ENCODE data around the gene SP140L. TPM values are rescaled to one million over a fixed set of nuclear protein-coding genes. Genes with fewer than 3 reads are reported as not detected.
A peak's percentile ranks its signal among the peaks of the same experiment; 100 is the strongest.

The SP140L gene
- total RNA-seq, 1 donor from 2014 or later, result 112 TPM

DNA sequence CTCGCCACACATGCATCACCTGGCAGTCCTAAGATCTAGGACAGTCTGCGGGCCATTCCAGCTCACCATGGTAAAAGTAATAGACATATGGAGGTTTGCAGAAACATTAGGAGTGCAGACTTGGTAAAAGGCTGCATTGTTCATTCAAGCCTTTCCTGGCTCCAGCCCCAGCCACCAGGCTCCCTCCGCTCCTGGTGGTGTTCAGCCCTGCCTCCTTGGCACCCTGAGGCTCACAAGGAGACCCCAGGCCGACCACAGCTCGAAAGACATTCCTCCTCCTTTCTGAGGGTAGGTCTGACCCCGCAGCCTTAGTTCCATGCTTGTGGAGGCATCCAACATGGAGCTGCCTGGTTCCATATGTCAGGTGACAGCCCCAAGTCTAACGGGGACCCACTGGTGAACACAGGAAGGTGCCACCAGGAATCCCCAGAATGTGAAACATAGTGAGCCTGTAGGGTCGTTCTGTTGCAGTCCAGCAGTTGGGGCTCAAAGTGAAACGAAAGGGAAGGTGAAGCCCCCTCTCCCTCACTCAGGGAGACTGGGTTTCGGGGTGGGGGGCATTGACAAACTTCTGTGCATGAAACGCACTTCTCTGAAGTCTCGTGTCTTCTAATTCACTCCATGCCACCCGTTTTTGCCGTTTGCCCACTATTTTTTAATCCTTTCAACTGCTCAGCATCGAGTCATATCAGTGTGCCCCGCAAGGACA is 84.0 kb downstream of the SP140L start:
- Mint-ChIP-seq H3K4me3 (peak overlapping the region; percentile 99), H3K27me3 (no peaks in the 10 kb centered on the region), H3K27ac (peak overlapping the region; percentile 99), H3K36me3 (ENCODE audit: low read depth) (peaks cover 20% of the 10 kb centered on the region), H3K9me3 (no peaks in the 10 kb centered on the region), H3K4me1 (peaks cover 71% of the 10 kb centered on the region)
- ATAC-seq (ENCODE audit: low read depth) (no peak), DNase-seq (no peak)
- ChIA-PET POLR2A (interaction anchor here (0.6 to 2.1 kb wide), 16 partner anchors 11 to 207 kb away, joined by 3 to 10 read pairs (median 4); partner anchors contain the start of gene SP140L), CTCF (interaction anchor here (0.9 to 1.5 kb wide), 3 partner anchors 199 to 387 kb away, joined by 3 read pairs; no protein-coding TSS in a partner anchor)
- TF ChIP-seq, protein P1, sequence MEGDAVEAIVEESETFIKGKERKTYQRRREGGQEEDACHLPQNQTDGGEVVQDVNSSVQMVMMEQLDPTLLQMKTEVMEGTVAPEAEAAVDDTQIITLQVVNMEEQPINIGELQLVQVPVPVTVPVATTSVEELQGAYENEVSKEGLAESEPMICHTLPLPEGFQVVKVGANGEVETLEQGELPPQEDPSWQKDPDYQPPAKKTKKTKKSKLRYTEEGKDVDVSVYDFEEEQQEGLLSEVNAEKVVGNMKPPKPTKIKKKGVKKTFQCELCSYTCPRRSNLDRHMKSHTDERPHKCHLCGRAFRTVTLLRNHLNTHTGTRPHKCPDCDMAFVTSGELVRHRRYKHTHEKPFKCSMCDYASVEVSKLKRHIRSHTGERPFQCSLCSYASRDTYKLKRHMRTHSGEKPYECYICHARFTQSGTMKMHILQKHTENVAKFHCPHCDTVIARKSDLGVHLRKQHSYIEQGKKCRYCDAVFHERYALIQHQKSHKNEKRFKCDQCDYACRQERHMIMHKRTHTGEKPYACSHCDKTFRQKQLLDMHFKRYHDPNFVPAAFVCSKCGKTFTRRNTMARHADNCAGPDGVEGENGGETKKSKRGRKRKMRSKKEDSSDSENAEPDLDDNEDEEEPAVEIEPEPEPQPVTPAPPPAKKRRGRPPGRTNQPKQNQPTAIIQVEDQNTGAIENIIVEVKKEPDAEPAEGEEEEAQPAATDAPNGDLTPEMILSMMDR (IDR thresholded peaks at IDR 0.05), result no peak
- intact Hi-C loops (cut with micrococcal nuclease), result loop anchor here (1.0 to 5.0 kb wide), 3 partner anchors 84 to 301 kb away; partner anchors contain the start of genes CAB39 and SP140L

DNA sequence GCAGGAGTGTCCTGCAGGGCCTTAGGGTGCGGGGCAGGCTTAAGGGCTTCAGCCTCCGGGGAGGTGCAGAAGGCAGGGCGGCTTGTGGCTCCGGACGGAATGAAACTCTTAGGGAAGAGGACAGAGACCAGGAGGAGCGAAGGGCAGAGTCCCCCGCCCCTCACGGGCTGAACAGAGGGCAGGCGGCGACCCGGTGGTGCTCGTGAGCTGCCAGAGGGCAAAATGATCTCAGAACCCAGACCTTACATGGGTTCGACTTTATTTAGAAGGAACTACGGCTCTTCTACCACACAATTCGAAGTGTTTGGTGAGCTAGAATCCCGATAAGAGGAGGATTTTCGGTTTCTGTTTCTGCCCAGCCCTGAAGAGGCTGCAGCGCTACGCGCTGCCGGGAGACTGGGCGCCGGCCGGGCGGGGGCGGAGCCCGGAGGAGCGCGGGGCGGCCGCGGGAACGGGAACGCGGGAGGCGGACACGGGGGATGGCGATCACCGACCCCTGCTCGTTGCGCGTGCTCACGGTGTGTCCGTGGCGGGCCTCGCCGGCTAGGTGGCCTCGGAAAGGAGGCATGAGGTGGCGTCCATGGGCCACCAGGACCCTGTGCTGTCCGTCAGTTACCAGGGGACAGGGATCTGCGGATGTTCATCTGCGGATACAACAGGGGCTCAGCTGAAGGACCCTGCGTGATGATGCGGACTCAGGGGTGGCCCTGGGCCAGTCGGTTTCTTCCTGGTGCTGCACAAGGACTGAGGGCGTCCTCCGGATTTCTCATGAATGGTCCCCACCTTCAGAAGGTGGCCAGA is 84.8 kb downstream of the SP140L start:
- intact Hi-C loops (cut with micrococcal nuclease), result loop anchor here (1.0 to 5.0 kb wide), 3 partner anchors 85 to 301 kb away; partner anchors contain the start of genes CAB39 and SP140L
- CTCF ChIA-PET, result interaction anchor here (0.9 to 1.5 kb wide), 3 partner anchors 198 to 387 kb away, joined by 3 read pairs; no protein-coding TSS in a partner anchor

DNA sequence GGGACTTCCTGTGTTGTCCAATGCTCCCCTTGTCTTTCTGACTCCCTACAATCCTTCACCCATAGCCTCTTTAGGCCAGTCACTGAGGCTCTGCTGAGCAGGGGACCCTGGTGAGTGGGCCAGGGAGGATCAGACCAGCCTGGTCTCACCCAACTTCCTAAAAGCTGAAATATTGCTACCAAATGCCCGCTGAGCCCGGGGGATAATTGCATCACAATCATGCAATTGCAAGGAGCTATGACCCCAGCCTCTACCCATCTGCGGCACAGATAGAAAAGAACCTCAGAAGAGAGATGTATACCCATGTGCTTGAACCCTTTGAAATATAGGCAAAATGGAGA is 85.3 kb downstream of the SP140L start:
- ChIA-PET POLR2A (interaction anchor here (0.9 to 2.1 kb wide), 11 partner anchors 19 to 209 kb away, joined by 3 to 10 read pairs (median 6); partner anchors contain the start of gene SP140L), CTCF (interaction anchor here (1.5 kb wide), 1 partner anchor 198 kb away, joined by 3 read pairs; no protein-coding TSS in a partner anchor)
- peaks cover 73% of the 10 kb centered on the region for H3K4me1 Mint-ChIP-seq
- TF ChIP-seq, protein P1 (IDR thresholded peaks at IDR 0.05), result no peak
- H3K4me3 Mint-ChIP-seq, result peak overlapping the region; percentile 99
- DNase-seq, result no peak
- intact Hi-C loops (cut with micrococcal nuclease), result loop anchor here (5.0 kb wide), 1 partner anchor 300 kb away; the partner anchor contains the start of gene CAB39
- H3K9me3 Mint-ChIP-seq, result no peaks in the 10 kb centered on the region
- H3K36me3 Mint-ChIP-seq (ENCODE audit: low read depth), result peaks cover 14% of the 10 kb centered on the region
- H3K27me3 Mint-ChIP-seq, result no peaks in the 10 kb centered on the region
- H3K27ac Mint-ChIP-seq, result peak overlapping the region; percentile 99
- ATAC-seq (ENCODE audit: low read depth), result no peak

More for the DNA sequence above, 84.8 kb downstream of the SP140L start:
- peak overlapping the region; percentile 99 for H3K4me3 Mint-ChIP-seq
- TF ChIP-seq, protein P1 (IDR thresholded peaks at IDR 0.05), result no peak
- peaks cover 20% of the 10 kb centered on the region for H3K36me3 Mint-ChIP-seq (ENCODE audit: low read depth)
- H3K4me1 Mint-ChIP-seq, result peaks cover 74% of the 10 kb centered on the region
- POLR2A ChIA-PET, result interaction anchor here (0.6 to 2.1 kb wide), 15 partner anchors 15 to 208 kb away, joined by 3 to 10 read pairs (median 4); partner anchors contain the start of gene SP140L
- DNase-seq, result peak; percentile 61
- no peaks in the 10 kb centered on the region for H3K27me3 Mint-ChIP-seq
- peak overlapping the region; percentile 99 for H3K27ac Mint-ChIP-seq
- no peaks in the 10 kb centered on the region for H3K9me3 Mint-ChIP-seq
- peak; percentile 67 for ATAC-seq (ENCODE audit: low read depth)

DNA sequence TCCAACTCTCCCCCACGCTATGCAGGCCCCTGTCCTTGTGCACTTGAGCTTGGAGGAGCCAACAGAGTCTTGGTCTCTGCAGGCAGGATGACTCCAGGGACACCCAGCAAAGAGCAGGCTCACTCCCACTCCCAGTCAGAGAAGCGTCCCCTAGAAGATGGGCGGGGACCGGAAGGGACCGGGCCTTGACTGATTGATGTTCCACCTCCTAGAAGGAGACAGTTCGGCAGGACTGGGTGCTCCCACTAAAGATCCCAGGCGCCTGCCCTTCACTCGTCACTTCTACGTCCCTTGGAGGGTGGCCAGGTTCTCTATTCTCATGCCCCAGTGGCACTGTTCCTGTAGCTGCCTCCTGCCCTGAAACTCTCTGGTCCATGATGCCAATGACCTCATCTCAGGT is 85.9 kb downstream of the SP140L start:
- DNase-seq, result no peak
- CTCF ChIA-PET, result interaction anchor here (1.5 kb wide), 1 partner anchor 197 kb away, joined by 3 read pairs; no protein-coding TSS in a partner anchor
- H3K27me3 Mint-ChIP-seq, result no peaks in the 10 kb centered on the region
- intact Hi-C loops (cut with micrococcal nuclease), result loop anchor here (5.0 kb wide), 1 partner anchor 299 kb away; the partner anchor contains the start of gene CAB39
- POLR2A ChIA-PET, result interaction anchor here (0.6 to 1.9 kb wide), 3 partner anchors 85 to 209 kb away, joined by 3 to 10 read pairs (median 8); partner anchors contain the start of gene SP140L
- H3K4me1 Mint-ChIP-seq, result peaks cover 75% of the 10 kb centered on the region
- TF ChIP-seq, protein P1 (IDR thresholded peaks at IDR 0.05), result no peak
- ATAC-seq (ENCODE audit: low read depth), result no peak
- no peaks in the 10 kb centered on the region for H3K9me3 Mint-ChIP-seq
- peaks cover 17% of the 10 kb centered on the region for H3K36me3 Mint-ChIP-seq (ENCODE audit: low read depth)
- peak overlapping the region; percentile 99 for H3K27ac Mint-ChIP-seq
- peak overlapping the region; percentile 99 for H3K4me3 Mint-ChIP-seq
